ENCODE results near the gene NKD2.

NKD2 gene

DNA sequence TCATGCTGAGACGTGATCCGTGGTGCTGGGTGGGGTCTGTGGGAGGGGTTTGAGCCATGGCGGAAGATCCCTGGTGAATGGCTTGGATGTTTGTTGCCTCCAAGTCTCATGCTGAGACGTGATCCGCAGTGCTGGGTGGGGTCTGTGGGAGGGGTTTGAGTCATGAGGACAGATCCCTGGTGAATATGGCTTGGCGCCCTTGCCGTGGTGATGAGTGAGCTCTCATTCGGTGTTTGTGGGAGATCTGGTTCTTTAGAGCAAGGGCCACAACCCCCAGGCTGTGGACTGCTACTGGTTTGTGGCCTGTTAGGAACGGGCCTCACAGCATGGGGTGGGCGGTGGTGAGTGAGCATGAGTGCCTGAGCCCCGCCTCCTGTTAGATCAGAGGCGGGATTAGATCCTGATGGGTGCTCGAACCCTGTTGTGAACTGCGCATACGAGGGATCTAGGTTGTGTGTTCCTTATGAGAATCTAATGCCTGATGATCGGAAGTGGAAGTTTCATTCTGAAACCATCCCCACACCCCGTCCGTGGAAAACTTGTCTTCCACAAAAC is 31.2 kb downstream of the NKD2 start:
- DNase-seq (ENCODE audit: low spot score) = no peak
- no peak for TF ChIP-seq CTCF (IDR thresholded peaks at IDR 0.05; ENCODE audit: extremely low read depth, missing control alignments)

- no peak for TF ChIP-seq CTCF (IDR thresholded peaks at IDR 0.05; ENCODE audit: extremely low read depth, missing control alignments)
- no peak for DNase-seq (ENCODE audit: low spot score)
Measured at GRCh38 chr5:1040571-1040970, 32.0 kb downstream of the NKD2 start.

DNA sequence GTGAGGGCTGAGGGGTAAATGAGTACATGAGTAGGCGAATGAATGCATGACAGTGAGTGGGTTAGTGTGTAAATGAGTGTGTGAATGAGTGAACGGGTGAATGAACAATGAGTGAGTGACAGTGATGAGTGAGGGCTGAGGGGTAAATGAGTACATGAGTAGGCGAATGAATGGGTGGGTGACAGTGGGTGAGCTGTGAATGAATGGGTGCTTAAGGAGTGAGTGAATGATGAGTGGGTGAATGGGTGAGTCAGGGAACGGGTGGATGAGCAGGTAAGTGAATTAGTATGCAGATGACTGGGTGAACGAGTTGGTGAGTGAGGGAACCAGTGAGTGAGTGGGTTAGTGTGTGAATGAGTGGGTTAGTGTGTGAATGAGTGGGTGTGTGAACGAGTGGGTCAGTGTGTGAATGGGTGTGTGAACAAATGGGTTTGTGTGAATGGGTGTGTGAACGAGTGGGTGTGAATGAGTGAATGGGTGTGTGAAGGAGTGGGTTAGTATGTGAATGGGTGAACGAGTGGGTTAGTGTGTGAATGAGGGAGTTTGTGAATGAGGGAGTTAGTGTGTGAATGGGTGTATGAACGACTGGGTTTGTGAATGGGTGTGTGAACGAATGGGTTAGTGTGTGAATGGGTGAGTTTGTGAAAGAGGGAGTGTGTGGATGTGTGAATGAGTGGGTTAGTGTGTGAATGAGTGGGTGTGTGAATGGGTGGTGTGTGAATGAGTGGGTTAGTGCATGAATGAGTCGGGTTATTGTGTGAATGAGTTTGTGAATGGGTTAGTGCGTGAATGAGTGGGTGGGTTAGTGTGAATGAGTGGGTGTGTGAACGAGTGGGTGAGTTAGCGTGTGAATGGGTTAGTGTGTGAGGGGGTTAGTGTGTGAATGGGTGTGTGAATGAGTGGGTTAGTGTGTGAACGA is 32.9 kb downstream of the NKD2 start:
- DNase-seq (ENCODE audit: low spot score) = no peak
- no peak for TF ChIP-seq CTCF (IDR thresholded peaks at IDR 0.05; ENCODE audit: extremely low read depth, missing control alignments)

- DNase-seq (ENCODE audit: low spot score) = no peak
- TF ChIP-seq CTCF (IDR thresholded peaks at IDR 0.05; ENCODE audit: extremely low read depth, missing control alignments) = no peak
Measured at GRCh38 chr5:1042626-1043025, 34.0 kb downstream of the NKD2 start.

DNA sequence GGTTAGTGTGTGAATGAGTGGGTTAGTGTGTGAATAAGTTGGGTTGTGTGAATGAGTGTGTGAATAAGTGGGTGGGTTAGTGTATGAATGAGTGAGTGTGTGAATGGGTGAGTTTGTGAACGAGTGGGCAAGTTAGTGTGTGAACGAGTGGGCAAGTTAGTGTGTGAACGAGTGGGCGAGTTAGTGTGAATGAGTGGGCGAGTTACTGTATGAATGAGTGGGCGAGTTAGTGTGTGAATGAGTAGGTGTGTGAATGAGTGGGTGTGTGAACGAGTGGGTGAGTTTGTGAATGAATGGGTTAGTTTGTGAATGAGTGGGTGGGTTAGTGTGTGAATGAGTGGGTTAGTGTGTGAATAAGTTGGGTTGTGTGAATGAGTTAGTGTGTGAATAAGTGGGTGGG is 34.7 kb downstream of the NKD2 start:
- DNase-seq (ENCODE audit: low spot score) = no peak
- no peak for TF ChIP-seq CTCF (IDR thresholded peaks at IDR 0.05; ENCODE audit: extremely low read depth, missing control alignments)

- no peak for DNase-seq (ENCODE audit: low spot score)
- TF ChIP-seq CTCF (IDR thresholded peaks at IDR 0.05; ENCODE audit: extremely low read depth, missing control alignments) = no peak
Measured at GRCh38 chr5:1044117-1044516, 35.5 kb downstream of the NKD2 start.

- no peak for DNase-seq (ENCODE audit: low spot score)
- no peak for TF ChIP-seq CTCF (IDR thresholded peaks at IDR 0.05; ENCODE audit: extremely low read depth, missing control alignments)
Measured at GRCh38 chr5:1045960-1046560, 37.5 kb downstream of the NKD2 start.
